GM18508 (cell line): ENCODE measurements around the gene SFI1.
"Not testable (repeated sequence)": the region's sequence is repeated elsewhere in the genome, so short reads cannot be mapped to it uniquely, and the experiment has no call there.

ENCODE experiments used
- ATAC-seq: cut with Tn5 transposase; IDR thresholded peaks from one replicate; pipeline ENCODE4 v1.9.1; 2021; ENCODE audit warnings: moderate number of reproducible peaks; ENCODE audit not compliant: insufficient read depth, unreplicated experiment

Gene SFI1

GRCh38 chr22:31538815-31539214 lies 42.5 kb downstream of the SFI1 start:
- no peak for ATAC-seq

DNA sequence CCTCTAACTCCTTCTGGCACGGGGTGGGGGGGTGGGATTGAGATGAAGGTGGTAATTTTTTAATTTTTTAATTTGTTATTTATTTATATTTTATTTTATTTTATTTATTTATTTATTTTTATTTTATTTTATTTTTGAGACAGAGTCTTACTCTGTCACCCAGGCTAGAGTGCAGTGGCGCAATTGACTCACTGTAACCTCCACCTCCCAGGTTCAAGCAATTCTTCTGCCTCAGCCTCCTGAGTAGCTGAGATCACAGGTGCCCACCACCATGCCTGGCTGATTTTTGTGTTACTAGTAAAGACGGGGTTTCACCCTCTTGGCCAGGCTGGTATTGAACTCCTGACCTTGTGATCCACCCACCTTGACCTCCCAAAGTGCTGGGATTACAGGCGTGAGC lies 43.8 kb downstream of the SFI1 start:
- ATAC-seq = not testable (repeated sequence)

DNA sequence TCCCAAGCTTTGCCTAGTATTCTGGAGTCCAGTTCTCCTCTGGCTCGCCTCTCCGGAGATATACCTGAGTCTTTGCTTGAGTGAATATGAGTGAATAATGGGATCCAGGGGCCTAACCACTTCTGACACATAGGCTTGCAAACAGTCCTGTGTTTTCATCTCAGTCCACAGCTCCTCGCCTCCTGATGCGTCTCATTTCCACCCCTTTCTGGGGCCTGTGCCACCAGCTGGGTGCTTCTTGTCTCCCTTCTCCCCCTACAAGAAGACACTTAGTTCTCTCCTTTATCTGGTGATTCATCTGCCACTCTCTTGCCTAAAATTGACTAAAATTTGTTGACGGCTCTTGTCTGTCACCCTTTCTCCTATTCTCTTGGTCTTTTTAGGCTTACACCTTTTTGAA lies 44.6 kb downstream of the SFI1 start:
- no peak for ATAC-seq

GRCh38 chr22:31544481-31545480 lies 48.4 kb downstream of the SFI1 start:
- no peak for ATAC-seq

GRCh38 chr22:31550871-31551370 lies 54.6 kb downstream of the SFI1 start:
- no peak for ATAC-seq

GRCh38 chr22:31556627-31557203 lies 60.4 kb downstream of the SFI1 start:
- no peak for ATAC-seq

DNA sequence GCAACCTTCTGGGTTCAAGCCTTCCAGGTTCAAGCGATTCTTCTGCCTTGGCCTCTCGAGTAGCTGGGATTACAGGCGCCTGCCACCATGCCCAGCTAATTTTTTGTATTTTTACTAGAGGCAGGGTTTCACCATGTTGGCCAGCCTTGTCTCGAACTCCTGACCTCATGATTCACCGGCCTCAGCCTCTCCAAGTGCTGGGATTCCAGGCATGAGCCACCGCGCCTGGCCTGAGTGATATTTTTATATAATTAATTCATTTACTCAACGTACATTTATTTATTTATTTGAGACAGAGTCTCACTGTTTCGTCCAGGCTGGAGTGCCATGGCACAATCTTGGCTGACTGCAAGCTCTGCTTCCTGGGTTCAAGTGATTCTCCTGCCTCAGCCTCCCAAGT lies 62.2 kb downstream of the SFI1 start:
- not testable (repeated sequence) for ATAC-seq

DNA sequence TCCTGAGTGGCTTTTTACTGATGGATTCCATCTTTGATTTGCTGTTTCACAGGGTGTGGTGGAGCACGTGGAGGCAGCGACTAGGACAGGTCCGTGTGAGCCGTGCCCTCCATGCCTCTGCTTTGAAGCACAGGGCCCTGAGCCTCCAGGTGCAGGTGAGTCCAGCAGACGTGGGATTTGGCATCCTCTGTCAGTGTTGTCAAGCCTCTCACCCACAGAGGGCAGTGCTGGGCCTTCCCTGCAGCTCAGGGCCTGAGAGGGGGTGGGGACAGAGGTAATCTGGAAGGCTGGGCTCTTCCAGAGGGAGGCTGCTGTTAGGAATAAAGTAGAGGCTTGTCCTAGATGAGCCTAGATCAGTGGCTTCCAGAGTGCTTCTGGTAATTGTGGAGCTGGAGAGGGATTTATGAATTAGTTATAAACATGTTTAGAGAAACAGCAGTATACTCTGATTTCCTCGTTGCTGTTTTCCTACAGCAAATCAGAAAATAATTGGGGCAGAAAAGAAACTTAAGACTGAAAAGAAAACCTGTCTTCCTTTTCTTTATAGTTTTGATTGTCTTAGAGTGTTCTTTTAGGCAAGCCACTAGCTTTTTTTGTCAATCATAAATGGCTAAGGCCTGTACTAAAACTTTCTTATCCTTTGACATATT lies 65.0 kb downstream of the SFI1 start:
- no peak for ATAC-seq

GRCh38 chr22:31561970-31562369 lies 65.6 kb downstream of the SFI1 start:
- ATAC-seq = no peak

DNA sequence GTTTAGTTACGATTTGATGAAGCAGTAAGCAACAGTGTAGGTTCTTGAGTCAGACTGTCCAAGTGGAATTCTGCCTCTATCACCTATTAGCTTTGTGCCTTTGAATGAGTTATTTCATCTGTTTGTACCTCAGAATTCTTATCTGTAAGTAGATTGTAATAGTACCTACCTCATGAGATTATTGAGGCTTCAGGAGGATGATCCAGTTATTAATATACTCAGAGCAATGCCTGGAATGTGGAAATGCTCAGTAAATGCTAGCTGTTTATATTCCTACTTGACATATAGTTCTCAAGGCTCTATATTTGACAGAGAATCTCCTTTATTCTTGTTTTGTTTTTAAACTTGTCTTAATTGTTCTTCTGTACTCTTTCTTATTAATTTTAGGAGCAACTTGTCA lies 70.1 kb downstream of the SFI1 start:
- ATAC-seq = no peak

- no peak for ATAC-seq
Measured at GRCh38 chr22:31567196-31567595, 70.9 kb downstream of the SFI1 start.

DNA sequence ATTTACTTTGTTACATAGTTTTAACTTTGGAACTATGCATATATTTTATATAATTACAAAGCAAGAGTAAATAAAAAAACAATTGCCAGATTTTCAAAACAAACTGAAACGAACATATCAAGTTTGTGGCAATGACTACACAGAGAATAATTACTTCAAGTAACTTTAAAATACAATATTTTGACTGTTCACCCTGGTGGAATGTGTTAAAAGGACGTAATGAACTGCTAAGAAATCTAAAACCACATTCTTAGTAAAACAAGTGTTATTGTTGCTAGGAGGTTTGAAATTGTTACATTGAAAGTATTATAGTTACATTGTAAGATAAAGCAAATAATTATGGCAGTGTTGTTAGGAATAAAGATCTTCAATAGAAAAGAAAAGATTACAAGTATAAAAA lies 71.4 kb downstream of the SFI1 start:
- ATAC-seq = no peak

DNA sequence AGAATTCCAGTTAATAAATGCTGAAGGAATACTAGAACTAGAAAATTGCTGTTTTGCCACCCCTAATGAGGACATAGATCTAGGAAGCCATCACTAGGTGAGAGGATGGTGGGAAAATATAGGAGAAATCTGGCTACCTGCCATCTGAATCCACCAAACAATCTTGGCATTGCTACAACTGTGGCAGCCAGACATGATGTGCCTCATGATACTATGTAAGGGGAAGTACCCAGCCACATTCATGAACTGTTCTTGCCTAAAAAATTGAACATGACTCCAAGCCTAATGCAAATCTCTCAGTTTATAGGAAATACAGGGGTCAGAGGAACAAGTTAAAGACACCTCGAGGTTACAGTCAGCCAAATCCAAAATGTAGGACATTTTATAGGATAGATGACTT lies 72.8 kb downstream of the SFI1 start:
- no peak for ATAC-seq

- no peak for ATAC-seq
Measured at GRCh38 chr22:31572939-31573338, 76.6 kb downstream of the SFI1 start.

GRCh38 chr22:31574055-31574670 lies 77.8 kb downstream of the SFI1 start:
- no peak for ATAC-seq

DNA sequence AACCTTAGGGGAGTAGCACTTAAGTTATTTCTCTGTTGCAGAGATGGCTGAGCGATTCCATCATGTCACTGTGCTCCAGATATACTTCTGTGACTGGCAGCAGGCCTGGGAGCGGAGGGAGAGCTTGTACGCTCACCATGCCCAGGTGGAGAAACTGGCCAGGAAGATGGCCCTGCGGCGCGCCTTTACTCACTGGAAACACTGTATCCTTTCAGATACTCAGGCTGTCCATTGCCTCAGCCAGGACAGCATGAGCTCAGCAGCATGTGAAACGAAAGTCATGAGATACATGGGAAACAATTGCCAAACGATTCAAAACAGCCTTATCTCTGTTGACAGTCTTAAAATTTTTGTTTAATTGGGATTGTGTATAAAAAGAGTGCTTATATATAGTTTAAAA lies 78.9 kb downstream of the SFI1 start:
- no peak for ATAC-seq

- ATAC-seq = no peak
Measured at GRCh38 chr22:31577711-31578110, 81.4 kb downstream of the SFI1 start.

DNA sequence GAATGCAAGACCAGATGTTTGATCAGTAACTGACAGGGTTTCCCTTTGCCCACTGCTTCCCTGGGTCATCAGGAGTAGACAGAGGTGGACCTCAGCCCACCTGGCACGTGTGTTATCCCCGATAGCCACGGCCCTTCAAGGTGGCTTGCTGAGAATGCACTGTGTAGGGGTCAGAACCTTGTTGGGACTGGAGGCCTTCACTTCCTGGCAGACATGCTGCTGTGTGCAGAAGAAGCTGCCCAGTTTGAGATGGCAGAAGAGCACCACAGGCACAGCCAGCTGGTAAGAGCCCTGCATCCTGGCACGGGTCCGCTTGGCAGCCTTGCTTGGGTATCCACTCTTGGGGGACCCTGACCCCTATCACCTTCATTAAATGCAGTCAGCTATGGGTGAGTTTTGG lies 81.8 kb downstream of the SFI1 start:
- no peak for ATAC-seq

- no peak for ATAC-seq
Measured at GRCh38 chr22:31579835-31580242, 83.5 kb downstream of the SFI1 start.

DNA sequence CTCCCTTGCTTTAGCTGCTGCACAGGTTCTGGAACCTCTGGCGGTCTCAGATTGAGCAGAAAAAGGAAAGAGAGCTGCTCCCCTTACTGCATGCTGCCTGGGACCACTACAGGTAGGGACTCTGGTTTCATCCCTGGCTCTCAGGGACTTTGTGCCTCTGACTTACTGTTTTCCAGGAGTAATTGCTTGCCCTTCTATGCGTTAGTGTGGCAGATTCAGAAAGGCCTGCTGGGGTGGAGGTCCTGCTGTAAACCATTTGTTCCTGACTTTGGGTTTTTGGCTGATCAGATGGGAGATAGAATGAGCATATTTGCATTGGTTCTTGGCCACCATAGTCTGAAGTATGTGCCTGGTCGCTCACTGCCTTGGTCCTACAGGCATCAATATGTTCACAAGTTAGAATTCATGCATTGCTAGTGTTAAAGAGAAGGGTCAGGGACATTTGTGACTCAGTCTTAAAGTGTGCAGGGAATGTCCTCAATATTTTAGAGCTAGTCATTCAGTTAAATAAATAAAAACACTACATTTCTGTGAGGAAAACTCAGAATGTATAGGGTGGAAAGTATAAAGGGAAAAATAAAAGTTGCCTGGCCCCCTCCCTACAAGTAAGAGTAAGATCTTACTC lies 87.6 kb downstream of the SFI1 start:
- no peak for ATAC-seq
